Measurements from ENCODE around the gene SLC35E1.
"Not testable (repeated sequence)": the region's sequence is repeated elsewhere in the genome, so short reads cannot be mapped to it uniquely, and the experiment has no call there.

The SLC35E1 gene

GRCh38 chr19:16544473-16545231 lies 27.6 kb downstream of the SLC35E1 start:
- no peak for DNase-seq (ENCODE audit: low read depth)

GRCh38 chr19:16543734-16544133 lies 28.5 kb downstream of the SLC35E1 start:
- not testable (repeated sequence) for DNase-seq (ENCODE audit: low read depth)

GRCh38 chr19:16542910-16543472 lies 29.2 kb downstream of the SLC35E1 start:
- no peak for DNase-seq (ENCODE audit: low read depth)

GRCh38 chr19:16542045-16542909 lies 29.9 kb downstream of the SLC35E1 start, which contains the start of gene CHERP:
Gene CHERP (minus strand): TSS chr19:16542437. CDS start chr19:16542378, 59 bp downstream.
- peak; percentile 92 for DNase-seq (ENCODE audit: low read depth)

GRCh38 chr19:16541526-16542044 lies 30.6 kb downstream of the SLC35E1 start:
- DNase-seq (ENCODE audit: low read depth), result no peak

GRCh38 chr19:16540948-16541347 lies 31.3 kb downstream of the SLC35E1 start:
- no peak for DNase-seq (ENCODE audit: low read depth)

- DNase-seq (ENCODE audit: low read depth), result no peak
Measured at GRCh38 chr19:16537111-16537510, 35.1 kb downstream of the SLC35E1 start.

GRCh38 chr19:16536130-16536529 lies 36.1 kb downstream of the SLC35E1 start:
- DNase-seq (ENCODE audit: low read depth), result no peak

GRCh38 chr19:16535381-16535780 lies 36.8 kb downstream of the SLC35E1 start:
- no peak for DNase-seq (ENCODE audit: low read depth)

- no peak for DNase-seq (ENCODE audit: low read depth)
Measured at GRCh38 chr19:16532440-16533234, 39.6 kb downstream of the SLC35E1 start.

GRCh38 chr19:16531380-16531669 lies 40.9 kb downstream of the SLC35E1 start:
- no peak for DNase-seq (ENCODE audit: low read depth)

- DNase-seq (ENCODE audit: low read depth), result no peak
Measured at GRCh38 chr19:16530540-16531379, 41.5 kb downstream of the SLC35E1 start.

- DNase-seq (ENCODE audit: low read depth), result no peak
Measured at GRCh38 chr19:16529466-16530144, 42.6 kb downstream of the SLC35E1 start.

GRCh38 chr19:16527971-16528521 lies 44.2 kb downstream of the SLC35E1 start:
- no peak for DNase-seq (ENCODE audit: low read depth)

- DNase-seq (ENCODE audit: low read depth), result no peak
Measured at GRCh38 chr19:16527334-16527935, 44.8 kb downstream of the SLC35E1 start.

- DNase-seq (ENCODE audit: low read depth), result no peak
Measured at GRCh38 chr19:16525751-16526481, 46.3 kb downstream of the SLC35E1 start.

GRCh38 chr19:16524991-16525734 lies 47.1 kb downstream of the SLC35E1 start:
- DNase-seq (ENCODE audit: low read depth), result no peak

All from T-helper 22 cell (primary cell).